HEK293T (cell line): ENCODE results near the gene GALT.

ENCODE experiments used
- BHLHE40 ChIP-seq: fragments of 450-650 bp; IDR thresholded peaks from 2 replicates; pipeline ENCODE4 v1.6.1; 2016; ENCODE audit warnings: mild to moderate bottlenecking, moderate library complexity, borderline replicate concordance
- L3MBTL2 ChIP-seq: fragments of 450-650 bp; conservative IDR thresholded peaks from 2 replicates; pipeline ENCODE4 v1.6.1; 2016; ENCODE audit warnings: mild to moderate bottlenecking

GRCh38 chr9:34607331-34607730, 39.1 kb upstream of the GALT start:
- no peak for TF ChIP-seq L3MBTL2
- no peak for TF ChIP-seq BHLHE40
